ENCODE measurements around the gene SEMA3E. TPM values are rescaled to one million over a fixed set of nuclear protein-coding genes. Genes with fewer than 3 reads are reported as not detected.

The SEMA3E gene
- total RNA-seq, 1 donor from 2014 or later = 0.27 TPM

GRCh38 chr7:83603649-83604048 is 45.3 kb downstream of the SEMA3E start:
- intact Hi-C loops (cut with micrococcal nuclease) = no loop called here
- Histone ChIP-seq H3K4me1 (no peaks in the 10 kb centered on the region), H3K27ac (replicated peaks) (no peak overlapping the region), H3K4me3 (no peak overlapping the region), H3K9me3 (replicated peaks) (peaks cover 8% of the 10 kb centered on the region), H3K36me3 (no peaks in the 10 kb centered on the region), H3K27me3 (ENCODE audit: low read depth) (no peaks in the 10 kb centered on the region)
- no peak for TF ChIP-seq CTCF (IDR thresholded peaks at IDR 0.05; ENCODE audit: borderline replicate concordance)
- no peak for DNase-seq

- no peak for TF ChIP-seq CTCF (IDR thresholded peaks at IDR 0.05; ENCODE audit: borderline replicate concordance)
- DNase-seq = no peak
- H3K9me3 ChIP-seq (replicated peaks) = no peaks in the 10 kb centered on the region
- no peak overlapping the region for H3K4me3 ChIP-seq
- no peaks in the 10 kb centered on the region for H3K4me1 ChIP-seq
- no peaks in the 10 kb centered on the region for H3K27me3 ChIP-seq (ENCODE audit: low read depth)
- H3K27ac ChIP-seq (replicated peaks) = no peak overlapping the region
- no peaks in the 10 kb centered on the region for H3K36me3 ChIP-seq
- intact Hi-C loops (cut with micrococcal nuclease) = no loop called here
Observed at GRCh38 chr7:83599131-83599530, 49.8 kb downstream of the SEMA3E start.

GRCh38 chr7:83593921-83594475 is 54.9 kb downstream of the SEMA3E start:
- Histone ChIP-seq H3K4me1 (no peaks in the 10 kb centered on the region), H3K9me3 (replicated peaks) (no peaks in the 10 kb centered on the region), H3K4me3 (no peak overlapping the region), H3K27ac (replicated peaks) (no peak overlapping the region), H3K36me3 (no peaks in the 10 kb centered on the region), H3K27me3 (ENCODE audit: low read depth) (no peaks in the 10 kb centered on the region)
- intact Hi-C loops (cut with micrococcal nuclease) = no loop called here
- no peak for TF ChIP-seq CTCF (IDR thresholded peaks at IDR 0.05; ENCODE audit: borderline replicate concordance)
- no peak for DNase-seq

GRCh38 chr7:83588602-83589240 is 60.2 kb downstream of the SEMA3E start:
- no peak for TF ChIP-seq CTCF (IDR thresholded peaks at IDR 0.05; ENCODE audit: borderline replicate concordance)
- intact Hi-C loops (cut with micrococcal nuclease) = no loop called here
- no peak for DNase-seq

GRCh38 chr7:83586281-83586680 is 62.7 kb downstream of the SEMA3E start:
- Histone ChIP-seq H3K9me3 (replicated peaks) (no peaks in the 10 kb centered on the region), H3K4me3 (no peak overlapping the region), H3K27me3 (ENCODE audit: low read depth) (no peaks in the 10 kb centered on the region), H3K27ac (replicated peaks) (no peak overlapping the region), H3K36me3 (no peaks in the 10 kb centered on the region), H3K4me1 (no peaks in the 10 kb centered on the region)
- intact Hi-C loops (cut with micrococcal nuclease) = no loop called here
- DNase-seq = no peak
- TF ChIP-seq CTCF (IDR thresholded peaks at IDR 0.05; ENCODE audit: borderline replicate concordance) = no peak

More at GRCh38 chr7:83588602-83589240, 60.2 kb downstream of the SEMA3E start:
- no peaks in the 10 kb centered on the region for H3K27me3 ChIP-seq (ENCODE audit: low read depth)
- H3K4me3 ChIP-seq = no peak overlapping the region
- H3K9me3 ChIP-seq (replicated peaks) = no peaks in the 10 kb centered on the region
- no peak overlapping the region for H3K27ac ChIP-seq (replicated peaks)
- no peaks in the 10 kb centered on the region for H3K36me3 ChIP-seq
- no peaks in the 10 kb centered on the region for H3K4me1 ChIP-seq

Measured in left ventricle myocardium inferior (tissue), 1 donor.